Hepatocyte (in vitro differentiated cells): ENCODE measurements around the gene ACTL6A.

ENCODE experiments used
- EZH2 ChIP-seq: fragments of 200-600 bp; sonication (generic); IDR thresholded peaks from 2 replicates; pipeline ENCODE4 v1.6.1; 2016; ENCODE audit warnings: antibody characterized with exemption, mild to moderate bottlenecking, borderline replicate concordance
- TF ChIP-seq, protein P1 (sequence below): fragments of 200-600 bp; sonication (generic); IDR thresholded peaks from 2 replicates; pipeline ENCODE4 v1.5.1; 2016; ENCODE audit warnings: antibody characterized with exemption, mild to moderate bottlenecking; ENCODE audit not compliant: poor library complexity

- TF ChIP-seq, protein P1, sequence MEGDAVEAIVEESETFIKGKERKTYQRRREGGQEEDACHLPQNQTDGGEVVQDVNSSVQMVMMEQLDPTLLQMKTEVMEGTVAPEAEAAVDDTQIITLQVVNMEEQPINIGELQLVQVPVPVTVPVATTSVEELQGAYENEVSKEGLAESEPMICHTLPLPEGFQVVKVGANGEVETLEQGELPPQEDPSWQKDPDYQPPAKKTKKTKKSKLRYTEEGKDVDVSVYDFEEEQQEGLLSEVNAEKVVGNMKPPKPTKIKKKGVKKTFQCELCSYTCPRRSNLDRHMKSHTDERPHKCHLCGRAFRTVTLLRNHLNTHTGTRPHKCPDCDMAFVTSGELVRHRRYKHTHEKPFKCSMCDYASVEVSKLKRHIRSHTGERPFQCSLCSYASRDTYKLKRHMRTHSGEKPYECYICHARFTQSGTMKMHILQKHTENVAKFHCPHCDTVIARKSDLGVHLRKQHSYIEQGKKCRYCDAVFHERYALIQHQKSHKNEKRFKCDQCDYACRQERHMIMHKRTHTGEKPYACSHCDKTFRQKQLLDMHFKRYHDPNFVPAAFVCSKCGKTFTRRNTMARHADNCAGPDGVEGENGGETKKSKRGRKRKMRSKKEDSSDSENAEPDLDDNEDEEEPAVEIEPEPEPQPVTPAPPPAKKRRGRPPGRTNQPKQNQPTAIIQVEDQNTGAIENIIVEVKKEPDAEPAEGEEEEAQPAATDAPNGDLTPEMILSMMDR = no peak
- no peak for TF ChIP-seq EZH2
Observed at GRCh38 chr3:179603321-179603720, 40.6 kb downstream of the ACTL6A start.
